Renal cortex interstitium (tissue), 15 donors: ENCODE results near the gene ZNF814. TPM values are rescaled to one million over a fixed set of nuclear protein-coding genes. Genes with fewer than 3 reads are reported as not detected.
A peak's percentile ranks its signal among the peaks of the same experiment; 100 is the strongest.
"Not testable (repeated sequence)": the region's sequence is repeated elsewhere in the genome, so short reads cannot be mapped to it uniquely, and the experiment has no call there.

Experiments used
- DNase-seq, 11 donors: peaks; one replicate each; pipeline ENCODE4 v3.0.0-alpha.2; 2013; ENCODE audit warnings: low read depth in 9 of 11, low spot score in 4 of 11; ENCODE audit errors: extremely low read depth in 1 of 11
- long read RNA-seq, 16 experiments: transcript quantifications; one replicate each; lab custom pipeline, GENCODE V29; 2026
- polyA plus RNA-seq, 3 donors: library from polyadenylated mRNA; unstranded; fragments of 120-200 nt; gene quantifications; one replicate each; pipeline ENCODE4 v1.2.1, GENCODE V29; 2013; ENCODE audit not compliant: insufficient read length in 3 of 3

ZNF814 gene
- polyA plus RNA-seq: 10 to 100 TPM; 56.1 to 83.8 (median 59.8) TPM
- long read RNA-seq, donor 1, transcript ZNF814-208 (3 exons, 528 nt): major isoform, 7 of 27 reads
- long read RNA-seq, donor 1, partial matches to known transcripts: 5 of 27 reads
- long read RNA-seq, donor 1, other reads (novel, unspliced or antisense): 6 of 27 reads
- long read RNA-seq, donor 2, transcript ZNF814-207 (1 exons, 2,496 nt): major isoform, 7 of 13 reads
- long read RNA-seq, donor 2, partial matches to known transcripts: 0 of 13 reads
- long read RNA-seq, donor 2, other reads (novel, unspliced or antisense): 0 of 13 reads
- long read RNA-seq, donor 3, transcript ZNF814-208 (3 exons, 528 nt): major isoform, 11 of 26 reads
- long read RNA-seq, donor 3, partial matches to known transcripts: 6 of 26 reads
- long read RNA-seq, donor 3, other reads (novel, unspliced or antisense): 0 of 26 reads
- long read RNA-seq, donor 4, transcript ZNF814-202 (1 exons, 2,277 nt): major isoform, 19 of 37 reads
- long read RNA-seq, donor 4, transcript ZNF814-207 (1 exons, 2,496 nt): minor isoform, 10 of 37 reads
- long read RNA-seq, donor 4, transcript ZNF814-208 (3 exons, 528 nt): minor isoform, 5 of 37 reads
- long read RNA-seq, donor 4, partial matches to known transcripts: 0 of 37 reads
- long read RNA-seq, donor 4, other reads (novel, unspliced or antisense): 0 of 37 reads
- long read RNA-seq, donor 5, transcript ZNF814-208 (3 exons, 528 nt): minor isoform, 13 of 106 reads
- long read RNA-seq, donor 5, transcript ZNF814-205 (2 exons, 909 nt): minor isoform, 5 of 106 reads
- long read RNA-seq, donor 5, transcript ZNF814-207 (1 exons, 2,496 nt): minor isoform, 24 of 106 reads
- long read RNA-seq, donor 5, transcript ZNF814-202 (1 exons, 2,277 nt): major isoform, 37 of 106 reads
- long read RNA-seq, donor 5, partial matches to known transcripts: 24 of 106 reads
- long read RNA-seq, donor 5, other reads (novel, unspliced or antisense): 0 of 106 reads
- long read RNA-seq, donor 6, transcript ZNF814-208 (3 exons, 528 nt): minor isoform, 7 of 73 reads
- long read RNA-seq, donor 6, transcript ZNF814-202 (1 exons, 2,277 nt): major isoform, 35 of 73 reads
- long read RNA-seq, donor 6, transcript ZNF814-207 (1 exons, 2,496 nt): minor isoform, 19 of 73 reads
- long read RNA-seq, donor 6, partial matches to known transcripts: 0 of 73 reads
- long read RNA-seq, donor 6, other reads (novel, unspliced or antisense): 10 of 73 reads
- long read RNA-seq, donor 7, transcript ZNF814-202 (1 exons, 2,277 nt): major isoform, 12 of 28 reads
- long read RNA-seq, donor 7, transcript ZNF814-207 (1 exons, 2,496 nt): minor isoform, 5 of 28 reads
- long read RNA-seq, donor 7, partial matches to known transcripts: 0 of 28 reads
- long read RNA-seq, donor 7, other reads (novel, unspliced or antisense): 5 of 28 reads
- long read RNA-seq, donor 8, transcript ZNF814-207 (1 exons, 2,496 nt): minor isoform, 20 of 84 reads
- long read RNA-seq, donor 8, transcript ZNF814-202 (1 exons, 2,277 nt): major isoform, 33 of 84 reads
- long read RNA-seq, donor 8, transcript ZNF814-208 (3 exons, 528 nt): minor isoform, 13 of 84 reads
- long read RNA-seq, donor 8, partial matches to known transcripts: 0 of 84 reads
- long read RNA-seq, donor 8, other reads (novel, unspliced or antisense): 11 of 84 reads
- long read RNA-seq, donor 9, transcript ZNF814-208 (3 exons, 528 nt): minor isoform, 7 of 29 reads
- long read RNA-seq, donor 9, transcript ZNF814-207 (1 exons, 2,496 nt): major isoform, 8 of 29 reads
- long read RNA-seq, donor 9, transcript ZNF814-202 (1 exons, 2,277 nt): minor isoform, 6 of 29 reads
- long read RNA-seq, donor 9, partial matches to known transcripts: 0 of 29 reads
- long read RNA-seq, donor 9, other reads (novel, unspliced or antisense): 7 of 29 reads
- long read RNA-seq, donor 10, transcript ZNF814-207 (1 exons, 2,496 nt): minor isoform, 7 of 29 reads
- long read RNA-seq, donor 10, transcript ZNF814-208 (3 exons, 528 nt): major isoform, 8 of 29 reads
- long read RNA-seq, donor 10, transcript ZNF814-202 (1 exons, 2,277 nt): major isoform, 8 of 29 reads
- long read RNA-seq, donor 10, partial matches to known transcripts: 0 of 29 reads
- long read RNA-seq, donor 10, other reads (novel, unspliced or antisense): 0 of 29 reads
- long read RNA-seq, donor 11, transcript ZNF814-202 (1 exons, 2,277 nt): major isoform, 7 of 30 reads
- long read RNA-seq, donor 11, transcript ZNF814-207 (1 exons, 2,496 nt): minor isoform, 5 of 30 reads
- long read RNA-seq, donor 11, partial matches to known transcripts: 7 of 30 reads
- long read RNA-seq, donor 11, other reads (novel, unspliced or antisense): 5 of 30 reads
- long read RNA-seq, donor 12, transcript ZNF814-202 (1 exons, 2,277 nt): major isoform, 14 of 19 reads
- long read RNA-seq, donor 12, partial matches to known transcripts: 0 of 19 reads
- long read RNA-seq, donor 12, other reads (novel, unspliced or antisense): 0 of 19 reads
- long read RNA-seq, donor 13, transcript ZNF814-208 (3 exons, 528 nt): minor isoform, 10 of 53 reads
- long read RNA-seq, donor 13, transcript ZNF814-202 (1 exons, 2,277 nt): major isoform, 20 of 53 reads
- long read RNA-seq, donor 13, transcript ZNF814-207 (1 exons, 2,496 nt): minor isoform, 17 of 53 reads
- long read RNA-seq, donor 13, partial matches to known transcripts: 0 of 53 reads
- long read RNA-seq, donor 13, other reads (novel, unspliced or antisense): 5 of 53 reads
- long read RNA-seq, donor 14, transcript ZNF814-207 (1 exons, 2,496 nt): major isoform, 8 of 18 reads
- long read RNA-seq, donor 14, transcript ZNF814-208 (3 exons, 528 nt): minor isoform, 6 of 18 reads
- long read RNA-seq, donor 14, partial matches to known transcripts: 0 of 18 reads
- long read RNA-seq, donor 14, other reads (novel, unspliced or antisense): 0 of 18 reads
- long read RNA-seq, donor 15, transcript ZNF814-208 (3 exons, 528 nt): minor isoform, 5 of 19 reads
- long read RNA-seq, donor 15, transcript ZNF814-207 (1 exons, 2,496 nt): major isoform, 9 of 19 reads
- long read RNA-seq, donor 15, transcript ZNF814-202 (1 exons, 2,277 nt): minor isoform, 5 of 19 reads
- long read RNA-seq, donor 15, partial matches to known transcripts: 0 of 19 reads
- long read RNA-seq, donor 15, other reads (novel, unspliced or antisense): 0 of 19 reads
- long read RNA-seq, donor 16, transcript ZNF814-202 (1 exons, 2,277 nt): major isoform, 44 of 96 reads
- long read RNA-seq, donor 16, transcript ZNF814-207 (1 exons, 2,496 nt): minor isoform, 16 of 96 reads
- long read RNA-seq, donor 16, transcript ZNF814-208 (3 exons, 528 nt): minor isoform, 13 of 96 reads
- long read RNA-seq, donor 16, transcript ZNF814-205 (2 exons, 909 nt): minor isoform, 9 of 96 reads
- long read RNA-seq, donor 16, partial matches to known transcripts: 0 of 96 reads
- long read RNA-seq, donor 16, other reads (novel, unspliced or antisense): 9 of 96 reads

- DNase-seq: peak; percentile 60 to 90 (median 77)
Observed at GRCh38 chr19:57888560-57889231, at the start of gene ZNF814. ZNF814 (minus strand) TSS chr19:57889037; CDS start chr19:57888802, 235 bp downstream.

GRCh38 chr19:57935731-57936130, 46.9 kb upstream of the ZNF814 start:
- no peak for DNase-seq

- DNase-seq: peak; percentile 62 to 90 (median 77)
Observed at GRCh38 chr19:57934820-57935665, 46.2 kb upstream of the ZNF814 start, which contains the start of gene ZNF418. ZNF418 (minus strand) TSS chr19:57935402; CDS start chr19:57933822, 1,580 bp downstream.

GRCh38 chr19:57927587-57927986, 38.8 kb upstream of the ZNF814 start:
- DNase-seq: no peak

GRCh38 chr19:57916168-57916995, 27.5 kb upstream of the ZNF814 start, which contains the start of gene ZNF417:
ZNF417 (minus strand) TSS chr19:57916592; CDS start chr19:57916411, 181 bp downstream.
- DNase-seq: peak; percentile 85 to 95 (median 91)

- DNase-seq: no peak
Observed at GRCh38 chr19:57914531-57914930, 25.7 kb upstream of the ZNF814 start.

GRCh38 chr19:57907394-57907793, 18.6 kb upstream of the ZNF814 start:
- DNase-seq: no peak

GRCh38 chr19:57905258-57905657, 16.4 kb upstream of the ZNF814 start:
- DNase-seq: no peak

GRCh38 chr19:57903618-57904184, 14.9 kb upstream of the ZNF814 start:
- no peak for DNase-seq

GRCh38 chr19:57900311-57900710, 11.5 kb upstream of the ZNF814 start:
- no peak for DNase-seq

GRCh38 chr19:57890706-57891105, 1.9 kb upstream of the ZNF814 start:
- DNase-seq: not testable (repeated sequence)

- DNase-seq: no peak
Observed at GRCh38 chr19:57888107-57888559, 704 bp downstream of the ZNF814 start.
